ENCODE data around the gene CIAO3. TPM values are rescaled to one million over a fixed set of nuclear protein-coding genes. Genes with fewer than 3 reads are reported as not detected.

Gene CIAO3
- total RNA-seq, 1 experiment from 2014 or later = 21.9 TPM

DNA sequence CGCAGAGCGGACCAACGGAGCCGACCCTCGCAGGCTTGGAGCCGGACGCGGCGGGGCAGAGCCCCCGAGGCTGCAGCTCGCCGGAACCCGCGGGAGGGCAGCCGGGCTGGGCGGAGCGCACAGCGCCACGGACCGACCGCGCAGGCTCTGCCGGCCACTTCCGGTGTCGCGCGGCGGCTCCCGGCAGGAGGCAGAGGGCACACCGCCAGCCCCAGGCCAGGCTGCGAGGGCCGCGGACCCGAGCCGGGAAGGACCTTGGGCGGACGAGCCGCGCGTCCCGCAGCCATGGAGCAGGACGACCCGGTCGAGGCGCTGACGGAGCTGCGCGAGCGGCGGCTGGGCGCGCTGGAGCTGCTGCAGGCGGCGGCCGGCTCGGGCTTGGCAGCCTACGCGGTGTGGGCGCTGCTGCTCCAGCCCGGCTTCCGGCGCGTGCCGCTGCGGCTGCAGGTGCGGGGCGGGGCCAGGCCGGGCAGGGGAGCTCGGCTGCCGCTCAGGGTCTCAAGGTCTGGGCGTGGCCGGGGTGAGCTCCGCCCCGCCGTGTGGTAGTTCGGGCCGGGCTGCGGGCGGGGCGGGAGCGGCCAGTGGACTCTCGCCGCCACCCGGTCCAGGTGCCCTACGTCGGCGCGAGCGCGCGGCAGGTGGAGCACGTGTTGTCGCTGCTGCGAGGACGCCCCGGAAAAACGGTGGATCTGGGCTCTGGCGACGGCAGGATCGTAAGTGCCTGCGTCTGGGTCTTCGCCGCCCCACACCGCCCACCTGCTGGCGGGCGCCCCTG lies 19.6 kb downstream of the CIAO3 start, which contains the start of gene ANTKMT:
TSS of gene ANTKMT (plus strand) at position 157 of the 775 bp plus-strand sequence. CDS start at position 286, 129 bp downstream.
- Histone ChIP-seq H2BK5ac (ENCODE audit: insufficient read length, low read length) (no peak within 1 kb of the TSS), H3K4ac (ENCODE audit: low read depth, low read length) (no peak within 1 kb of the TSS), H4K8ac (replicated peaks; ENCODE audit: insufficient read length, low read depth, low read length) (no peak within 1 kb of the TSS), H3K79me2 (ENCODE audit: insufficient read depth, low read length) (no peaks in the 10 kb centered on the region), H3K23me2 (ENCODE audit: insufficient read length, low read depth, low read length, poor library complexity, severe bottlenecking) (peaks cover 2% of the 10 kb centered on the region), H3K9ac (ENCODE audit: extremely low read depth, insufficient read length, low read length) (peak within 1 kb of the TSS; percentile 57), H3K14ac (ENCODE audit: insufficient read depth, low read length) (peak within 1 kb of the TSS; percentile 95; the same call in 1 of the 2 replicates), H3T11ph (ENCODE audit: low read length) (no peak within 1 kb of the TSS), H2AK5ac (ENCODE audit: insufficient read length, low read length) (no peak within 1 kb of the TSS), H3K9me3 (ENCODE audit: control insufficient read depth, low read depth, low read length) (no peaks in the 10 kb centered on the region), H3K56ac (ENCODE audit: insufficient read length, low read depth, low read length) (no peak within 1 kb of the TSS), H3K79me1 (ENCODE audit: insufficient read depth, low read depth, low read length, poor library complexity, severe bottlenecking) (no peaks in the 10 kb centered on the region), H3K23ac (ENCODE audit: insufficient read length, low read depth, low read length) (no peak within 1 kb of the TSS), H4K91ac (ENCODE audit: insufficient read length, low read depth, low read length) (no peak within 1 kb of the TSS), H3K4me2 (ENCODE audit: insufficient read depth, insufficient read length, low read length) (peak within 1 kb of the TSS; percentile 59), H3K27me3 (ENCODE audit: insufficient read depth, low read length) (no peaks in the 10 kb centered on the region), H3K4me1 (ENCODE audit: insufficient read depth, low read length) (no peaks in the 10 kb centered on the region), H2BK120ac (ENCODE audit: low read depth, low read length, poor library complexity, severe bottlenecking) (no peak within 1 kb of the TSS), H4K5ac (ENCODE audit: insufficient read length, low read depth, low read length) (no peak within 1 kb of the TSS), H2BK12ac (ENCODE audit: insufficient read length, low read depth, low read length) (no peak within 1 kb of the TSS), H2AFZ (ENCODE audit: low read length) (no peak within 1 kb of the TSS), H4K20me1 (ENCODE audit: control insufficient read depth, insufficient read depth, insufficient read length) (no peaks in the 10 kb centered on the region), H2BK15ac (ENCODE audit: low read depth, low read length) (no peak within 1 kb of the TSS), H3K18ac (ENCODE audit: insufficient read length, low read depth, low read length) (peak within 1 kb of the TSS; percentile 80), H2BK20ac (ENCODE audit: low read depth, low read length, poor library complexity, severe bottlenecking) (no peak within 1 kb of the TSS), H3K27ac (ENCODE audit: insufficient read length, low read depth, low read length) (no peak within 1 kb of the TSS)
- WGBS (ENCODE audit: extremely low coverage, insufficient read length, low lambda C conversion rate) = no CpG with 5 or more reads among the region's 106 CpGs
- Mint-ChIP-seq H3K4me1 (peaks cover 11 to 23% of the 10 kb centered on the region in 2 experiments), H3K4me3 (peak within 1 kb of the TSS; percentile 72 to 88), H3K9me3 (no peaks in the 10 kb centered on the region), H3K27me3 (ENCODE audit: low read depth) (peaks cover 33% of the 10 kb centered on the region), H3K27ac (peak within 1 kb of the TSS in 1 of 3 experiments; percentile 79; a peak in 2 of 7 replicates), H3K36me3 (ENCODE audit: insufficient read depth in 1 of 3, low read depth in 3 of 3) (peaks cover 0 to 5% (median 3%) of the 10 kb centered on the region in 3 experiments; a peak in 1 of 7 replicates)
- DNase-seq = peak; percentile 94
- TF ChIP-seq, protein P1, sequence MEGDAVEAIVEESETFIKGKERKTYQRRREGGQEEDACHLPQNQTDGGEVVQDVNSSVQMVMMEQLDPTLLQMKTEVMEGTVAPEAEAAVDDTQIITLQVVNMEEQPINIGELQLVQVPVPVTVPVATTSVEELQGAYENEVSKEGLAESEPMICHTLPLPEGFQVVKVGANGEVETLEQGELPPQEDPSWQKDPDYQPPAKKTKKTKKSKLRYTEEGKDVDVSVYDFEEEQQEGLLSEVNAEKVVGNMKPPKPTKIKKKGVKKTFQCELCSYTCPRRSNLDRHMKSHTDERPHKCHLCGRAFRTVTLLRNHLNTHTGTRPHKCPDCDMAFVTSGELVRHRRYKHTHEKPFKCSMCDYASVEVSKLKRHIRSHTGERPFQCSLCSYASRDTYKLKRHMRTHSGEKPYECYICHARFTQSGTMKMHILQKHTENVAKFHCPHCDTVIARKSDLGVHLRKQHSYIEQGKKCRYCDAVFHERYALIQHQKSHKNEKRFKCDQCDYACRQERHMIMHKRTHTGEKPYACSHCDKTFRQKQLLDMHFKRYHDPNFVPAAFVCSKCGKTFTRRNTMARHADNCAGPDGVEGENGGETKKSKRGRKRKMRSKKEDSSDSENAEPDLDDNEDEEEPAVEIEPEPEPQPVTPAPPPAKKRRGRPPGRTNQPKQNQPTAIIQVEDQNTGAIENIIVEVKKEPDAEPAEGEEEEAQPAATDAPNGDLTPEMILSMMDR (conservative IDR thresholded peaks at IDR 0.05) = no peak; the same call in 2 of the 3 replicates

All from H9 (cell line).